Eye (tissue), 1 donor: ENCODE data around the gene NEUROG3.
"Not testable (repeated sequence)": the region's sequence is repeated elsewhere in the genome, so short reads cannot be mapped to it uniquely, and the experiment has no call there.

Experiments
- DNase-seq: peaks from one replicate; pipeline ENCODE4 v3.0.0-alpha.2; 2015

Gene NEUROG3

DNA sequence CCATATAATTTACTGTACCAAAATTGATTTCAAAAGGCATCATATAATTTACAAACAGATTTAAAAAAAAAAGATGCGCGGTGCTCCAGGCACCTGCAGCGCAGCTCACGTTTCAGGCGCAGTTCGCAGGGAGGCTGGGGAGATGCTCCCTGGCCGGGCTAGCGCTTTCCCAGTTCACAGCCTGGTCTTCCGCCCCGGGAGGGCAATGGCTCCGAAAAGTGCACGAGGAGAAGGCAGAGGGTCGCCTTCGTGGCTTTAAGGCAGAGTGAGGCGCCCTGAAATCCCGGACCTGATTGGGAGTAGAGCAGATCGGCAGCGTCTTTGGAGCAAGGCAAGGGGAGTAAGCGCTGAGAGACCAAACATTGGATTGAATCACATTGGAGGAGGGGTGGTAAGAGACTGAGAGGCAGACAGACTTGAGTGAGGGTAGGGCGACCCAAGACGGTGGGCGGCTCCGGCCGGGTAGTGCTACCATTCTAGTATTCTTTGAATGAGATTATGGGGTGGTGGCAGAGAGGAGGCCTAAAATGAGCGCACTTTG, 1.5 kb downstream of the NEUROG3 start:
- peak; percentile 20 for DNase-seq

GRCh38 chr10:69570050-69570816, 3.0 kb downstream of the NEUROG3 start:
- no peak for DNase-seq

DNA sequence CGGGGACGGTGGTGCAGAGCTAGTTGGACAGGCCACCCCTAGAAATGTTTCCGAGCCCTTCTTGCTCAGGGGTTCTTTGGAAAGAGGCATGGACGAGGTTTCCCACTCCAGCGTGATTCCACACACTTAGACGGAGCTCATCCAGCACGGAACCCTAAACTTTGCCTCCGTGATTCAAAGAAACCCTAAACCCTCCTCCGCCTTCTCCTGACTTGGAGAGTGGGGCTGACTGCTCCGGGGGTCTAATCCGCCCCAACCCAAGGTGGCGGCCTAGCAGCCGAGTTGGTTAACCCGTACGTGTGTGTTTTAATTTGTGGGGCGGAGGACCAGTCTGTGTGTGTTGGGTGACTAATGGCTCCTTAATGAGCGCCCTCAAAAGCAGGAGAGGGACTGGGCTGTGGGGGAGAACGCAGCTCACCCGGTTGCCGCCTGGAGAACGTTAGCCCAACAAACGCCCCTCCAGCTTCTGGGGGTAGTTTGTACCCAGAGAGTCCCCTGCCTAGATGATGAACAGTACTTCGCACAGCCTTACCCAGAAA, 3.8 kb downstream of the NEUROG3 start:
- no peak for DNase-seq

DNA sequence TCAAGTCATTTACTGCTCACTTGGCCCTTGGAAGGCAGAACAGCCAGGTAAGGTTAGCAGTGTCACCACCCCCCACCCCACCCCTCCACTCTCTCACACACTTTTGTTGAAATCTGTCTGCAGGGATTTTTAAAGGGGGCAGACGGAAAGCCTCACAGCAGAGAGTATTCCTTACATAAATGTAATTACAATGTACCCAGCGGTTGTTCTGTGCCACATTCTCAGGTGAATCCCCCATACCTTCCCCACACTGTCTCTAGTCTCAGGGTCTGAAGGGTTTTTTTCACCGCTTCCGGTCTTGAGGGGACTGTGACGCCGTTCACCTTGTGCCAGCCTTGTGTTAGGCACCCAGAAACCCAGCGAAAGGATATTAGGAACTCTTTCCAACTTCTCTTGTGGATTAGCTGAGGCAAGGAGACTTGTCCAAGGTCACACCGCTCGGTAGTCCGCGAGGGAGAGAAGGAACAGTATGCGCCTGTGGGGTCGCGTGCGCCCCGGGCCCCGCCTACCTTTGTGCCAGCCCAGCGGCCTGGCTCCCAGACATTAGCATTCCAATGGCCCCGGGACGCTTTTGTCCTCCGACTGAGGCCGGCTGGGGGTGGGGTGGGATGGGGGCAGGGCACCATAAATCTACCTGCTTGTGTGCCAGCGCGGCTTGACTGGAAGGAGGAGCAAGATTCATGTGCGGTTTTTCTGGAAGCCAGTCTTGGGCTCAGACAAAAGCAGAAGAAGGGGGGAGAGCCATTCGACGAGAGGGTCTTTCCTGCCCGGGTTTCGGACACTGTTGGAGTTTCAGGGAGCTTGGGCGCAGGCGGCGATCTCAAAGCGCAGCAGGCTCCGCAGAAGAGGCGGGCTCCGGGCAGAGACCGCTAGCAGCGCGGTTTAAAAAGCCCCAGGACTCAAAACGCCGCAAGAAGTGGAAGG, 4.5 kb downstream of the NEUROG3 start:
- DNase-seq: peak; percentile 22

- peak; percentile 84 for DNase-seq
Measured at GRCh38 chr10:69567920-69568319, 5.3 kb downstream of the NEUROG3 start.

- DNase-seq: no peak
Measured at GRCh38 chr10:69562731-69563254, 10.4 kb downstream of the NEUROG3 start.

DNA sequence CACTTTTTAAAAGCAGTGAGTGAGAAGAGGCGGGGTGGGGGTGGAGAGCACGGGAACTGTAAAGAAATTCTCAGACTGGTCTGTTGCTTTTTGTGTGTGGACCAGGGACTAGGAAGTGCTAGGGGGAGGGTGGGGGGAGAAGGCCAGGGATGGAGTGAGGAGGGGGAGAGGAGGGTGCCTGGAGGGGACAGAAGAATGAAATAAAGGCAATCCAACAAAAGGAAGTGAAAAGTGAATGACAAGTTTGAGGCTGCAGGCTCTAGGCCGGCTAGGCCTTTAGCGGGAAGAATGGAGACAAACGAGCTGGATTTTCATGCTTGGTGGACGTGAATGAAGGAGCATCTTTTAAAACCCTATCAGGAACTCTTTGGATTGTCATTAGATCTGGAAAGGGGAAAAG, 13.7 kb downstream of the NEUROG3 start:
- DNase-seq: no peak

GRCh38 chr10:69558559-69558958, 14.7 kb downstream of the NEUROG3 start:
- DNase-seq: no peak

DNA sequence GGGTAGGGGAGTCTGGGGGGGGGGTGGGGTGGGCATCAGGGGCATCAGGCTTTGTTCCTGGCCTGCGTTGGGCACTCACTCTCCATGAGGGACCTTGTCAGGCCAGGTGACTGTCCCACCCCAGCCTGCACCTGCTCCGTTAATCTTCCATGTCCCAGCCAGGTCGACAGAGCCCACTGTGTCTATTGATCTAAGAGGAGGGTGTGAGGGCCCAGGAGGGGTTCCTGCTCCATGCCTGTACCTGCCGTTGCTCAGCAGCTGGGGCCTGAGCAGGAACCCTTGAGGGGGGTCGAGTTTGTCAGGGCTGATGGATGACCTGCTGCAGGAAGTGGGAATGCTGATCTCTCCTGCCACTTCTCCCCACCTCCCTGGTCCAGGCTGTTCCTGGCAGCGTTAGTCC, 18.6 kb downstream of the NEUROG3 start:
- DNase-seq: no peak

DNA sequence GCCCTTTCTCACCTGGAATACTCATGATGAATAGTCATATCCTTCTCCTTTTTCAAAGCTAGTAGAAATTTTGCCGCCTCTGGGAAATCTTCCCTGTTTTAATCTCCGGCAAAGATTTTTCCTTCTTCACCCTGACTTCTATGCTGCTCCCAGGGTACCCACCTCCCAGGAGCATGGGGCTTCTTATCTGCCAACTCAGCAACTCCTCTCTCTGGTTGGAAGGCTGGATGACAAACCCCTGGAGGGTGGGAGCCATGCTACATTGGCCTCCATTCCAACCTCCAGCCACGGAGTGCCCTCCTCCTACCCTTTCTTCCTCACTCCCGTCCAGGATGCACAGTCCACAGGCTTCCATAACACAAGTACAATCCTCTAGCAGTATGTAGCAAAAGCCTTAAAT, 19.9 kb downstream of the NEUROG3 start:
- DNase-seq: no peak

GRCh38 chr10:69552268-69552667, 21.0 kb downstream of the NEUROG3 start:
- no peak for DNase-seq

GRCh38 chr10:69549959-69550358, 23.3 kb downstream of the NEUROG3 start:
- peak; percentile 19 for DNase-seq

- peak; percentile 4 for DNase-seq
Measured at GRCh38 chr10:69541463-69541862, 31.8 kb downstream of the NEUROG3 start.

DNA sequence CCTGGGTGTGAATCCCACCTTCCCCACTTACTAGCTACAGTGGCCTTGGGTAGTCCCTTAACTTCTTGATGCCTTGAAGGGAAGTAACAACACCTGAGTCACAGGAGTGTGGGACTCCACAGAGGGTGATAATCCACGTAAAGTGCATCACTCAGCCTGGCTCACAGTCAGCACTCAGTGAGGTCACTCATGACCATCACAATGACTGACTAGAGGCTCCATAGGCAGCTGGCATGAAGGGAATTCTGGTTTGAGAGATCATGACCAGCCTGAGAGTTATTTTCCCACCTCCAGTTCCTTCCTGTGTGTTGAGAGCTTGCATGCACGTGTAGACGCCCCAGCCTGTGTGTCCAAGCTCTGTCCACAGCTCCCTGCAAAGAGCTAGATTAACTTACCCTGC, 34.8 kb downstream of the NEUROG3 start:
- no peak for DNase-seq

- DNase-seq: no peak
Measured at GRCh38 chr10:69537449-69537848, 35.8 kb downstream of the NEUROG3 start.

GRCh38 chr10:69536521-69536920, 36.7 kb downstream of the NEUROG3 start:
- not testable (repeated sequence) for DNase-seq

DNA sequence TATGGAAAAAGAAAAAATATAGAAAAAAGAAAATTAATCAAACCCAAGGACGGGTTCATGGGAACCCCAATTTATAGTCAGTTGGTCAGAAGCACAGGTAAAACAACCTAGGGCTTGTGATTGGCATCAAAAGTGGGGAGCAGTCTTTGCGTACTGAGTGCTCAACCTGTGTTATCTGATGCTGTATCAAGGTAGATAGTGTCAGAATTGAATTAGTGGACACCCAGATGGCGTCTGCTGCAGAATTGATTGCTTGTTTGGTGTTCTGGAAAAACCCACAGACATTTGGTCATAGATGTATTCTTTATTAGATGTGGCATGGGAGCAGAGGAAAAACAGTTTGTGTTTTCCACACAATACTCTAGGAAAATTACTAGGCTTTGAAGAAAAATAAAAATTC, 39.6 kb downstream of the NEUROG3 start:
- DNase-seq: no peak

- DNase-seq: no peak
Measured at GRCh38 chr10:69527961-69528360, 45.3 kb downstream of the NEUROG3 start.
